OCI-LY7 (cell line): Measurements from ENCODE around the gene WDR18. TPM values are rescaled to one million over a fixed set of nuclear protein-coding genes. Genes with fewer than 3 reads are reported as not detected.

Experiments used
- BruUV-seq: library from RNA; stranded (reverse); fragments of 400-500 nt; replicated peaks from 2 replicates; lab custom pipeline; 2021; lab: Mats Ljungman, UMichigan
- CTCF ChIA-PET: fragments of 300-600 bp; sonication (Branson Sonifier 250); formaldehyde crosslinking; loops from one replicate; lab custom pipeline; 2022; ENCODE audit warnings: antibody characterized with exemption; ENCODE audit not compliant: unreplicated experiment; lab: Charles Lee
- POLR2A ChIA-PET: fragments of 300-600 bp; sonication (Branson Sonifier 250); formaldehyde crosslinking; loops from one replicate; lab custom pipeline; 2022; ENCODE audit warnings: antibody characterized with exemption; lab: Charles Lee
- DNase-seq: peaks from one replicate; pipeline ENCODE4 v3.0.0-alpha.2; 2015; ENCODE audit warnings: low spot score
- H2AFZ ChIP-seq: fragments of 200-600 bp; sonication (generic), shearing (Covaris generic); 2 replicates; pipeline ENCODE4 v1.6.1; 2014; ENCODE audit warnings: mild to moderate bottlenecking, antibody characterized with exemption, low read length, moderate library complexity
- H3K27ac ChIP-seq: fragments of 200-600 bp; sonication (generic); 2 replicates; pipeline ENCODE4 v1.5.1; 2014; ENCODE audit warnings: mixed run types, low read depth, mild to moderate bottlenecking, moderate library complexity, low read length, inconsistent platforms; ENCODE audit not compliant: poor library complexity, severe bottlenecking
- H3K36me3 ChIP-seq: fragments of 200-600 bp; sonication (generic); 2 replicates; pipeline ENCODE4 v1.6.1; 2014; ENCODE audit warnings: mild to moderate bottlenecking, antibody characterized with exemption, low read length, moderate library complexity, mixed read lengths; ENCODE audit not compliant: insufficient read depth
- H3K4me1 ChIP-seq: fragments of 200-600 bp; sonication (generic); 2 replicates; pipeline ENCODE4 v1.5.1; 2014; ENCODE audit warnings: mild to moderate bottlenecking, low read length; ENCODE audit not compliant: insufficient read depth, poor library complexity, severe bottlenecking
- H3K4me2 ChIP-seq: fragments of 200-600 bp; sonication (generic); 2 replicates; pipeline ENCODE4 v1.6.1; 2014; ENCODE audit warnings: mild to moderate bottlenecking, low read length
- H3K4me3 ChIP-seq: fragments of 200-600 bp; sonication (generic); 2 replicates; pipeline ENCODE4 v1.5.1; 2014; ENCODE audit warnings: mild to moderate bottlenecking, low read depth, low read length; ENCODE audit not compliant: poor library complexity, severe bottlenecking
- H3K79me2 ChIP-seq: fragments of 200-600 bp; sonication (generic); 2 replicates; pipeline ENCODE4 v1.6.1; 2016; ENCODE audit warnings: low read depth, mild to moderate bottlenecking, low read length, moderate library complexity, mixed read lengths; ENCODE audit not compliant: insufficient read depth
- H3K9me2 ChIP-seq: fragments of 200-600 bp; sonication (generic); 2 replicates; pipeline ENCODE4 v1.6.1; 2016; ENCODE audit warnings: mild to moderate bottlenecking, low read length, mixed read lengths; ENCODE audit not compliant: insufficient read depth
- H3K9me3 ChIP-seq: fragments of 200-600 bp; sonication (generic); 2 replicates; pipeline ENCODE4 v1.6.1; 2014; ENCODE audit warnings: mild to moderate bottlenecking, mixed run types, low read length, mixed read lengths
- H4K20me1 ChIP-seq: fragments of 200-600 bp; sonication (generic); 2 replicates; pipeline ENCODE4 v1.6.1; 2014; ENCODE audit warnings: mild to moderate bottlenecking, antibody characterized with exemption, low read length, moderate library complexity, mixed read lengths; ENCODE audit not compliant: insufficient read depth
- CTCF ChIP-seq: fragments of 200-600 bp; sonication (generic); conservative IDR thresholded peaks from 2 replicates; pipeline ENCODE4 v1.5.1; 2014; ENCODE audit warnings: mild to moderate bottlenecking, antibody characterized with exemption, low read length, moderate library complexity, mixed read lengths
- EZH2phosphoT487 ChIP-seq: fragments of 200-600 bp; sonication (generic); IDR thresholded peaks from 2 replicates; pipeline ENCODE4 v1.6.1; 2018; ENCODE audit warnings: low read depth, borderline replicate concordance, mild to moderate bottlenecking, mixed run types, antibody characterized with exemption, low read length, moderate library complexity, mixed read lengths
- intact Hi-C: fragments of 100-400 bp; cut with micrococcal nuclease; formaldehyde crosslinking; loops from one replicate; pipeline ENCODE4 v1.10.0; 2022; ENCODE audit not compliant: unreplicated experiment
- total RNA-seq, 2 experiments: library from RNA; depleted of rRNA in 1 of 2; stranded (reverse); fragments of >200 nt in 1 of 2; shearing (Covaris generic) in 1 of 2; gene quantifications; 2 replicates each; pipeline ENCODE4 v1.2.3, GENCODE V29; 2014 to 2022

Gene WDR18
- total RNA-seq, 2 experiments from 2014 or later: 51.4 to 74.7 TPM

DNA sequence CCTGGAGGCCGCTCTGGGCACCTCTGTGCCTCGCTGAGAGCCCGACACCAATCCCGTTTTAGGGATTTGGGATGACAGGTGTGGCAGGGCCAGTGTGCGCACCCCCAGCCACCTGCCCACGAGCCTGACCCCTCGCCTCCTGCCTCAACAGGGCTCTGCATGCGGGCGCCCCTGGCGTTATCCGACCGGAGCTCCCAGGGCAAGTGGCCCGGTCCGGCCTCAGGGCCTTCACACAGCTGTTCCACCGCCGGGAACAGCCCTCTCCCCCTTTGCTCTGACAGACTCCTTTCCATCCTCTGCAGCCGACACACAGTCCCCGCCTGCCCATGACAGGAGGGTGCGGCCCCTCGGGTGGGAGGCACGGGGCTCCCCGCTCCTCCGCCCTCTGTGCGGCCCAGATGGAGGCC, 7.1 kb upstream of the WDR18 start:
- Histone ChIP-seq H3K4me3 (no peak overlapping the region), H3K79me2 (no peaks in the 10 kb centered on the region), H3K4me2 (no peak overlapping the region), H3K27ac (no peak overlapping the region), H4K20me1 (no peaks in the 10 kb centered on the region), H2AFZ (no peak overlapping the region), H3K9me3 (no peaks in the 10 kb centered on the region), H3K36me3 (no peaks in the 10 kb centered on the region), H3K4me1 (no peaks in the 10 kb centered on the region), H3K9me2 (no peaks in the 10 kb centered on the region)
- TF ChIP-seq EZH2phosphoT487: no peak
- CTCF ChIA-PET: no interaction called here
- no peak for DNase-seq
- intact Hi-C loops: no loop called here
- no TSS peak for BruUV-seq
- POLR2A ChIA-PET: no interaction called here

DNA sequence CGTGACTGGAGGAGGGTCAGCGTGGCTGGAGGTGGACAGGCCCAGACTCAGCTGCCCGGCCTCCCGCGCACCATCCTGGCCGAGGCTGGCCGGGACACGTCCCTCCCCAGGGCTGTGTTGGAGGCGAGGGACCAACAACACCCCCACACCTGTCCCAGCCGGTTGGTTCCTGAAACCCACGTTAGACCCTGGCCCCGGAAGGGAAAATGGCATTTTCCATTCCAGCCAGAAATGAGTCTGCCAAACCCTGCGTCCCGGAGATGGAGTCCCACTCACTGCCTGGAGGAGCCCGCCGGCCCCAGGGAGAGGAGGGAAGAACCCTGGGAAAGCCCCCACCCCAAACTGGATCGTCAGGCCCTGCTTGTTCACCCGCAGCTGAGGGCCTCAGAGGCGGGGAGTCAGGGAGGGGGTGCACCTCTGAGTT, 4.8 kb upstream of the WDR18 start:
- ChIA-PET POLR2A (no interaction called here), CTCF (no interaction called here)
- Histone ChIP-seq H3K9me3 (no peaks in the 10 kb centered on the region), H3K79me2 (peaks cover under 1% of the 10 kb centered on the region; the same call in 1 of the 2 replicates), H4K20me1 (no peaks in the 10 kb centered on the region), H3K9me2 (no peaks in the 10 kb centered on the region), H3K4me1 (peaks cover 14% of the 10 kb centered on the region), H3K4me2 (no peak overlapping the region), H3K4me3 (no peak overlapping the region), H3K27ac (no peak overlapping the region), H3K36me3 (no peaks in the 10 kb centered on the region), H2AFZ (no peak overlapping the region)
- no TSS peak for BruUV-seq
- intact Hi-C loops: no loop called here
- DNase-seq: no peak
- TF ChIP-seq CTCF (no peak), EZH2phosphoT487 (no peak)

GRCh38 chr19:980133-980998, 3.8 kb upstream of the WDR18 start:
- Histone ChIP-seq H3K4me1 (peaks cover 21% of the 10 kb centered on the region), H3K27ac (no peak overlapping the region), H3K9me2 (no peaks in the 10 kb centered on the region), H3K79me2 (peaks cover 9% of the 10 kb centered on the region; the same call in 1 of the 2 replicates), H3K9me3 (no peaks in the 10 kb centered on the region), H2AFZ (no peak overlapping the region), H4K20me1 (no peaks in the 10 kb centered on the region), H3K36me3 (no peaks in the 10 kb centered on the region), H3K4me3 (no peak overlapping the region), H3K4me2 (no peak overlapping the region)
- ChIA-PET CTCF (no interaction called here), POLR2A (no interaction called here)
- DNase-seq: no peak
- BruUV-seq: no TSS peak
- no peak for TF ChIP-seq CTCF
- intact Hi-C loops: no loop called here
